HCT116 (cell line): ENCODE results near the gene NEK6. TPM values are rescaled to one million over a fixed set of nuclear protein-coding genes. Genes with fewer than 3 reads are reported as not detected.

Source experiments
- ATAC-seq: fragments of 200-7000 bp; cut with Tn5 transposase; 2 replicates; pipeline ENCODE4 v1.9.1; 2020; ENCODE audit warnings: mild to moderate bottlenecking, moderate library complexity
- BruUV-seq: library from RNA; stranded (reverse); fragments of 400-500 nt; replicated peaks from 2 replicates; lab custom pipeline; 2021; lab: Mats Ljungman, UMichigan
- CTCF ChIA-PET: fragments of 300-600 bp; sonication (Branson Sonifier 250); formaldehyde crosslinking; loops from one replicate; lab custom pipeline; 2021; ENCODE audit warnings: antibody characterized with exemption; lab: Charles Lee
- POLR2A ChIA-PET: fragments of 300-600, 350-600 bp; sonication (Branson Sonifier 250); formaldehyde crosslinking; loops from one replicate; lab custom pipeline; 2021; ENCODE audit warnings: antibody characterized with exemption; lab: Charles Lee
- RAD21 ChIA-PET, 2 experiments: fragments of 300-600 bp; sonication (Branson Sonifier 250); formaldehyde crosslinking; loops; one replicate each; lab custom pipeline; 2023; ENCODE audit warnings: low total read pairs in 2 of 2; ENCODE audit not compliant: uncharacterized antibody in 2 of 2, unreplicated experiment in 2 of 2, low non-redundant PET in 1 of 2; lab: Charles Lee
- DNase-seq: peaks from one replicate; pipeline ENCODE4 v3.0.0-alpha.2; 2010; ENCODE audit warnings: low read depth, low spot score
- H2AFZ ChIP-seq: fragments of 200-600 bp; shearing (Covaris generic), sonication (generic); 2 replicates; pipeline ENCODE4 v1.6.1; 2017; ENCODE audit warnings: low read depth, mixed run types, mixed read lengths, antibody characterized with exemption, low read length; ENCODE audit not compliant: poor library complexity, severe bottlenecking
- H3K27ac ChIP-seq: 2 replicates; pipeline ENCODE4 v1.5.1; 2012; ENCODE audit warnings: low read depth, low read length
- H3K27me3 ChIP-seq: fragments of 200-600 bp; sonication (generic); 2 replicates; pipeline ENCODE4 v1.6.1; 2016; ENCODE audit warnings: mixed run types, low read length, mixed read lengths; ENCODE audit not compliant: insufficient read depth
- H3K36me3 ChIP-seq, 2 experiments: fragments of 200-500 bp in 1 of 2; fragments of 200-600 bp in 1 of 2; sonication (Bioruptor generic) in 1 of 2; sonication (generic) in 1 of 2; 2 replicates each; pipeline versions ENCODE4 v1.5.1 to v1.6.1; 2014 to 2016; ENCODE audit warnings: low read length in 2 of 2, inconsistent platforms in 1 of 2, mixed read lengths in 1 of 2, mixed run types in 1 of 2; ENCODE audit not compliant: insufficient read depth in 2 of 2, control insufficient read depth in 1 of 2
- H3K4me1 ChIP-seq, 2 experiments: fragments of 200-600 bp in 1 of 2; sonication (generic) in 1 of 2; 2 replicates each; pipeline versions ENCODE4 v1.5.1 to v1.6.1; 2012 to 2017; ENCODE audit warnings: low read length in 2 of 2, inconsistent platforms in 1 of 2, mild to moderate bottlenecking in 1 of 2, mixed read lengths in 1 of 2, mixed run types in 1 of 2, moderate library complexity in 1 of 2; ENCODE audit not compliant: insufficient read depth in 2 of 2, control insufficient read depth in 1 of 2
- H3K4me2 ChIP-seq: fragments of 200-600 bp; sonication (generic); 2 replicates; pipeline ENCODE4 v1.6.1; 2017; ENCODE audit warnings: mixed run types, low read length, mixed read lengths
- H3K4me3 ChIP-seq, 2 experiments: fragments of 200-600 bp in 1 of 2; sonication (generic) in 1 of 2; replicated peaks in 1 of 2; 2 replicates each; pipeline ENCODE4 v1.5.1; 2011 to 2016; ENCODE audit warnings: low read length in 2 of 2, control low read depth in 1 of 2, low read depth in 1 of 2, mild to moderate bottlenecking in 1 of 2, mixed read lengths in 1 of 2, mixed run types in 1 of 2
- H3K79me2 ChIP-seq: fragments of 200-600 bp; sonication (generic); 2 replicates; pipeline ENCODE4 v1.6.1; 2017; ENCODE audit warnings: mild to moderate bottlenecking, mixed run types, low read length, moderate library complexity, mixed read lengths; ENCODE audit not compliant: insufficient read depth
- H3K9ac ChIP-seq: fragments of 200-600 bp; sonication (generic); 2 replicates; pipeline ENCODE4 v1.6.1; 2016; ENCODE audit warnings: low read length, mixed read lengths
- H3K9me2 ChIP-seq: fragments of 200-600 bp; sonication (generic), shearing (Covaris generic); 2 replicates; pipeline ENCODE4 v1.6.1; 2017; ENCODE audit warnings: mixed run types, mild to moderate bottlenecking, moderate library complexity; ENCODE audit not compliant: insufficient read depth
- H3K9me3 ChIP-seq, 2 experiments: fragments of 200-500 bp in 1 of 2; fragments of 200-600 bp in 1 of 2; sonication (Bioruptor generic) in 1 of 2; sonication (generic) in 1 of 2; 2 replicates each; pipeline ENCODE4 v1.6.1; 2014 to 2017; ENCODE audit warnings: low read length in 2 of 2, mixed read lengths in 2 of 2, inconsistent platforms in 1 of 2, low read depth in 1 of 2, mild to moderate bottlenecking in 1 of 2, mixed run types in 1 of 2, moderate library complexity in 1 of 2; ENCODE audit not compliant: control insufficient read depth in 1 of 2, insufficient read depth in 1 of 2
- H4K20me1 ChIP-seq: fragments of 200-600 bp; sonication (generic), shearing (Covaris generic); 2 replicates; pipeline ENCODE4 v1.6.1; 2017; ENCODE audit warnings: mixed run types, mild to moderate bottlenecking, moderate library complexity; ENCODE audit not compliant: insufficient read depth
- CBX3 ChIP-seq: IDR thresholded peaks from 2 replicates; pipeline ENCODE4 v1.6.1; 2012; ENCODE audit warnings: low read depth
- CEBPB ChIP-seq: IDR thresholded peaks from 2 replicates; pipeline ENCODE4 v1.6.1; 2012; ENCODE audit warnings: low read depth
- CTCF ChIP-seq, 3 experiments: fragments of 200-600 bp in 1 of 3; sonication (generic) in 1 of 3; IDR thresholded peaks in 2 of 3; conservative IDR thresholded peaks in 1 of 3; 2 replicates each; pipeline ENCODE4 v1.5.1; 2012 to 2017; ENCODE audit warnings: low read depth in 2 of 3, low read length in 2 of 3, antibody characterized with exemption in 1 of 3, borderline replicate concordance in 1 of 3, control low read depth in 1 of 3, mild to moderate bottlenecking in 1 of 3, mixed read lengths in 1 of 3, mixed run types in 1 of 3, moderate library complexity in 1 of 3; ENCODE audit not compliant: insufficient read depth in 1 of 3
- EGR1 ChIP-seq: IDR thresholded peaks from 2 replicates; pipeline ENCODE4 v1.6.1; 2012; ENCODE audit warnings: low read depth
- EZH2phosphoT487 ChIP-seq: fragments of 200-600 bp; IDR thresholded peaks from 2 replicates; pipeline ENCODE4 v1.6.1; 2018; ENCODE audit warnings: antibody characterized with exemption, borderline replicate concordance
- MAX ChIP-seq: IDR thresholded peaks from 2 replicates; pipeline ENCODE4 v1.6.1; 2012
- SIN3A ChIP-seq: IDR thresholded peaks from 2 replicates; pipeline ENCODE4 v1.6.1; 2012; ENCODE audit warnings: low read depth
- SRF ChIP-seq: IDR thresholded peaks from 2 replicates; pipeline ENCODE4 v1.6.1; 2012; ENCODE audit warnings: low read depth
- TCF7L2 ChIP-seq: IDR thresholded peaks from 2 replicates; pipeline ENCODE4 v1.7.0; 2011; ENCODE audit warnings: borderline replicate concordance, inconsistent platforms; ENCODE audit not compliant: insufficient read depth, insufficient read length; ENCODE audit errors: extremely low read depth
- YY1 ChIP-seq: IDR thresholded peaks from 2 replicates; pipeline ENCODE4 v1.6.1; 2011; ENCODE audit warnings: low read length, low read depth, moderate library complexity, mild to moderate bottlenecking; ENCODE audit not compliant: insufficient replicate concordance; ENCODE audit errors: extremely low read depth
- ZBTB33 ChIP-seq: IDR thresholded peaks from 2 replicates; pipeline ENCODE4 v1.6.1; 2011; ENCODE audit warnings: mild to moderate bottlenecking, low read length, moderate library complexity; ENCODE audit not compliant: insufficient replicate concordance; ENCODE audit errors: extremely low read depth
- ZFX ChIP-seq: fragments of 450-650 bp; IDR thresholded peaks from 2 replicates; pipeline ENCODE4 v1.6.1; 2017
- ZNF274 ChIP-seq: fragments of 200-500 bp; sonication (Bioruptor generic); IDR thresholded peaks from 2 replicates; pipeline ENCODE4 v1.6.1; 2014; ENCODE audit warnings: mild to moderate bottlenecking, low read depth, low read length, inconsistent platforms
- intact Hi-C: fragments of 100-400 bp; cut with micrococcal nuclease; formaldehyde crosslinking; loops from 2 replicates; pipeline ENCODE4 v1.10.0; 2022
- total RNA-seq: library from RNA; stranded (reverse); gene quantifications from one replicate; pipeline ENCODE4 v1.2.1, GENCODE V29; 2021; ENCODE audit not compliant: unreplicated experiment

The NEK6 gene
- total RNA-seq, 1 experiment from 2014 or later, result 40.8 TPM

GRCh38 chr9:124325816-124326215 lies 68.1 kb downstream of the NEK6 start:
- DNase-seq (no peak), ATAC-seq (no peak)
- Histone ChIP-seq H2AFZ (no peak overlapping the region), H3K9me3 (no peaks in the 10 kb centered on the region), H3K36me3 (peaks cover 2 to 4% of the 10 kb centered on the region in 2 experiments; a peak in 3 of 4 replicates), H3K4me1 (no peaks in the 10 kb centered on the region), H4K20me1 (no peaks in the 10 kb centered on the region), H3K4me3 (no peak overlapping the region), H3K79me2 (no peaks in the 10 kb centered on the region), H3K9ac (no peak overlapping the region), H3K27me3 (no peaks in the 10 kb centered on the region), H3K9me2 (no peaks in the 10 kb centered on the region), H3K4me2 (no peak overlapping the region), H3K27ac (no peak overlapping the region)
- POLR2A ChIA-PET, result no interaction called here
- BruUV-seq, result no TSS peak
- TF ChIP-seq EGR1 (no peak), ZBTB33 (no peak), ZFX (no peak), EZH2phosphoT487 (no peak), YY1 (no peak), CEBPB (no peak), CTCF (IDR thresholded peaks at IDR 0.05 in 2 of 3, conservative IDR thresholded peaks at IDR 0.05 in 1 of 3; ENCODE audit: borderline replicate concordance in 1 of 3, insufficient read depth in 1 of 3, low read depth in 2 of 3, low read length in 2 of 3) (no peak), TCF7L2 (no peak), SRF (no peak), CBX3 (no peak), ZNF274 (no peak), MAX (no peak), SIN3A (no peak)
- RAD21 ChIA-PET, result interaction anchor here in 1 of 2 experiments (1.3 kb wide), 1 partner anchor 199 kb away, joined by 3 read pairs; no protein-coding TSS in a partner anchor
- intact Hi-C loops, result no loop called here
- CTCF ChIA-PET, result interaction anchor here (1.4 kb wide), 1 partner anchor 199 kb away, joined by 10 read pairs; no protein-coding TSS in a partner anchor
